ENCODE data around the gene GRIK5. TPM values are rescaled to one million over a fixed set of nuclear protein-coding genes. Genes with fewer than 3 reads are reported as not detected.

GRIK5 gene
- polyA plus RNA-seq, 1 donor (not counting 4 experiments of a cell fraction or from before 2014, with no cell fraction given): 0.17 TPM

GRCh38 chr19:41990028-41990427 lies 80.0 kb downstream of the GRIK5 start:
- no peaks in the 10 kb centered on the region for H4K20me1 ChIP-seq (ENCODE audit: control insufficient read depth, extremely low read depth, insufficient read depth, low read length)
- no peak overlapping the region for H3K27ac ChIP-seq (ENCODE audit: control insufficient read depth, insufficient read depth, low read length)
- dilution Hi-C loops (cut with MboI; ENCODE audit: extremely low pct_ligation_motif_present, low sequenced_read_pairs): no loop called here
- TF ChIP-seq, protein P1, sequence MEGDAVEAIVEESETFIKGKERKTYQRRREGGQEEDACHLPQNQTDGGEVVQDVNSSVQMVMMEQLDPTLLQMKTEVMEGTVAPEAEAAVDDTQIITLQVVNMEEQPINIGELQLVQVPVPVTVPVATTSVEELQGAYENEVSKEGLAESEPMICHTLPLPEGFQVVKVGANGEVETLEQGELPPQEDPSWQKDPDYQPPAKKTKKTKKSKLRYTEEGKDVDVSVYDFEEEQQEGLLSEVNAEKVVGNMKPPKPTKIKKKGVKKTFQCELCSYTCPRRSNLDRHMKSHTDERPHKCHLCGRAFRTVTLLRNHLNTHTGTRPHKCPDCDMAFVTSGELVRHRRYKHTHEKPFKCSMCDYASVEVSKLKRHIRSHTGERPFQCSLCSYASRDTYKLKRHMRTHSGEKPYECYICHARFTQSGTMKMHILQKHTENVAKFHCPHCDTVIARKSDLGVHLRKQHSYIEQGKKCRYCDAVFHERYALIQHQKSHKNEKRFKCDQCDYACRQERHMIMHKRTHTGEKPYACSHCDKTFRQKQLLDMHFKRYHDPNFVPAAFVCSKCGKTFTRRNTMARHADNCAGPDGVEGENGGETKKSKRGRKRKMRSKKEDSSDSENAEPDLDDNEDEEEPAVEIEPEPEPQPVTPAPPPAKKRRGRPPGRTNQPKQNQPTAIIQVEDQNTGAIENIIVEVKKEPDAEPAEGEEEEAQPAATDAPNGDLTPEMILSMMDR (optimal IDR thresholded peaks at IDR 0.05 in 1 of 3, IDR thresholded peaks at IDR 0.05 in 1 of 3, conservative IDR thresholded peaks at IDR 0.05 in 1 of 3; ENCODE audit: extremely low read depth in 1 of 3, insufficient read depth in 2 of 3, low read length in 3 of 3): no peak
- no peak for TF ChIP-seq EZH2 (IDR thresholded peaks at IDR 0.05; ENCODE audit: low read length)
- H3K9me3 ChIP-seq (ENCODE audit: control insufficient read depth, low read depth, low read length): no peaks in the 10 kb centered on the region
- no peak overlapping the region for H3K4me3 ChIP-seq (ENCODE audit: control insufficient read depth in 2 of 3, extremely low read depth in 1 of 3, insufficient read depth in 2 of 3, low read depth in 1 of 3, low read length in 3 of 3)
- no peak overlapping the region for H2AFZ ChIP-seq (ENCODE audit: control insufficient read depth, low read length)
- no peaks in the 10 kb centered on the region for H3K79me2 ChIP-seq (ENCODE audit: control insufficient read depth, insufficient read depth, low read length)
- no peak for FAIRE-seq
- H3K9me1 ChIP-seq (ENCODE audit: control insufficient read depth, extremely low read depth, insufficient read depth, low read length): no peaks in the 10 kb centered on the region
- no peak overlapping the region for H3K4me2 ChIP-seq (ENCODE audit: control insufficient read depth, extremely low read depth, insufficient read depth, low read depth, low read length)
- no peaks in the 10 kb centered on the region for H3K36me3 ChIP-seq (ENCODE audit: control insufficient read depth in 2 of 2, extremely low read depth in 1 of 2, insufficient read depth in 2 of 2, low read length in 2 of 2)
- H3K9ac ChIP-seq (ENCODE audit: control insufficient read depth, extremely low read depth, insufficient read depth, low read length): no peak overlapping the region
- H3K27me3 ChIP-seq (ENCODE audit: control insufficient read depth, extremely low read depth, insufficient read depth, low read length): peaks cover 26% of the 10 kb centered on the region
- DNase-seq (ENCODE audit: low read depth, low spot score): no peak
- H3K4me1 ChIP-seq (ENCODE audit: control insufficient read depth, extremely low read depth, insufficient read depth, low read length): no peaks in the 10 kb centered on the region

- Histone ChIP-seq H3K4me1 (ENCODE audit: control insufficient read depth, extremely low read depth, insufficient read depth, low read length) (no peaks in the 10 kb centered on the region), H3K9me1 (ENCODE audit: control insufficient read depth, extremely low read depth, insufficient read depth, low read length) (no peaks in the 10 kb centered on the region), H3K9ac (ENCODE audit: control insufficient read depth, extremely low read depth, insufficient read depth, low read length) (no peak overlapping the region), H3K9me3 (ENCODE audit: control insufficient read depth, low read depth, low read length) (no peaks in the 10 kb centered on the region), H3K27me3 (ENCODE audit: control insufficient read depth, extremely low read depth, insufficient read depth, low read length) (peaks cover 20% of the 10 kb centered on the region), H3K4me2 (ENCODE audit: control insufficient read depth, extremely low read depth, insufficient read depth, low read depth, low read length) (no peak overlapping the region), H3K27ac (ENCODE audit: control insufficient read depth, insufficient read depth, low read length) (no peak overlapping the region), H3K4me3 (ENCODE audit: control insufficient read depth in 2 of 3, extremely low read depth in 1 of 3, insufficient read depth in 2 of 3, low read depth in 1 of 3, low read length in 3 of 3) (no peak overlapping the region), H2AFZ (ENCODE audit: control insufficient read depth, low read length) (no peak overlapping the region), H4K20me1 (ENCODE audit: control insufficient read depth, extremely low read depth, insufficient read depth, low read length) (no peaks in the 10 kb centered on the region), H3K79me2 (ENCODE audit: control insufficient read depth, insufficient read depth, low read length) (no peaks in the 10 kb centered on the region), H3K36me3 (ENCODE audit: control insufficient read depth in 2 of 2, extremely low read depth in 1 of 2, insufficient read depth in 2 of 2, low read length in 2 of 2) (no peaks in the 10 kb centered on the region)
- dilution Hi-C loops (cut with MboI; ENCODE audit: extremely low pct_ligation_motif_present, low sequenced_read_pairs): no loop called here
- FAIRE-seq: no peak
- no peak for DNase-seq (ENCODE audit: low read depth, low spot score)
- TF ChIP-seq, protein P1 (optimal IDR thresholded peaks at IDR 0.05 in 1 of 3, IDR thresholded peaks at IDR 0.05 in 1 of 3, conservative IDR thresholded peaks at IDR 0.05 in 1 of 3; ENCODE audit: extremely low read depth in 1 of 3, insufficient read depth in 2 of 3, low read length in 3 of 3): no peak
- TF ChIP-seq EZH2 (IDR thresholded peaks at IDR 0.05; ENCODE audit: low read length): no peak
These were observed 81.1 kb downstream of the GRIK5 start for GRCh38 chr19:41988947-41989346.
